ENCODE results near the gene ZWILCH.
"Not testable (repeated sequence)": the region's sequence is repeated elsewhere in the genome, so short reads cannot be mapped to it uniquely, and the experiment has no call there.

The ZWILCH gene

GRCh38 chr15:66488525-66488924 lies 16.6 kb upstream of the ZWILCH start:
- DNase-seq (ENCODE audit: low spot score) = no peak

GRCh38 chr15:66489179-66489791 lies 15.8 kb upstream of the ZWILCH start:
- no peak for DNase-seq (ENCODE audit: low spot score)

- no peak for DNase-seq (ENCODE audit: low spot score)
These were observed 13.3 kb upstream of the ZWILCH start for GRCh38 chr15:66491846-66492245.

- DNase-seq (ENCODE audit: low spot score) = no peak
These were observed 10.9 kb upstream of the ZWILCH start for GRCh38 chr15:66494262-66494661.

GRCh38 chr15:66496951-66497501 lies 8.1 kb upstream of the ZWILCH start:
- DNase-seq (ENCODE audit: low spot score) = no peak

- DNase-seq (ENCODE audit: low spot score) = peak; percentile 95
These were observed 7.3 kb upstream of the ZWILCH start, which contains the start of gene SNAPC5 for GRCh38 chr15:66497502-66498455. SNAPC5 (minus strand) TSS chr15:66497762; CDS start chr15:66497731, 31 bp downstream.

- peak; percentile 46 for DNase-seq (ENCODE audit: low spot score)
These were observed 6.4 kb upstream of the ZWILCH start for GRCh38 chr15:66498501-66499386.

GRCh38 chr15:66500346-66500745 lies 4.8 kb upstream of the ZWILCH start:
- DNase-seq (ENCODE audit: low spot score) = not testable (repeated sequence)

- no peak for DNase-seq (ENCODE audit: low spot score)
These were observed 2.6 kb upstream of the ZWILCH start for GRCh38 chr15:66502491-66502890.

GRCh38 chr15:66503041-66503648 lies 2.0 kb upstream of the ZWILCH start:
- not testable (repeated sequence) for DNase-seq (ENCODE audit: low spot score)

GRCh38 chr15:66503780-66504562 lies 1.2 kb upstream of the ZWILCH start:
- peak; percentile 7 for DNase-seq (ENCODE audit: low spot score)

- DNase-seq (ENCODE audit: low spot score) = no peak
These were observed 295 bp downstream of the ZWILCH start for GRCh38 chr15:66505430-66505811.

- no peak for DNase-seq (ENCODE audit: low spot score)
These were observed 692 bp downstream of the ZWILCH start for GRCh38 chr15:66505818-66506217.

- no peak for DNase-seq (ENCODE audit: low spot score)
These were observed 3.3 kb downstream of the ZWILCH start for GRCh38 chr15:66508293-66508883.

- DNase-seq (ENCODE audit: low spot score) = no peak
These were observed 9.5 kb downstream of the ZWILCH start for GRCh38 chr15:66514586-66514985.

- DNase-seq (ENCODE audit: low spot score) = no peak
These were observed 10.8 kb downstream of the ZWILCH start for GRCh38 chr15:66515901-66516322.

- no peak for DNase-seq (ENCODE audit: low spot score)
These were observed 18.8 kb downstream of the ZWILCH start for GRCh38 chr15:66523926-66524325.

GRCh38 chr15:66524838-66525237 lies 19.7 kb downstream of the ZWILCH start:
- no peak for DNase-seq (ENCODE audit: low spot score)

GRCh38 chr15:66535056-66535455 lies 29.9 kb downstream of the ZWILCH start:
- DNase-seq (ENCODE audit: low spot score) = no peak

GRCh38 chr15:66542896-66543295 lies 37.8 kb downstream of the ZWILCH start:
- DNase-seq (ENCODE audit: low spot score) = no peak
